H1 (cell line): Measurements from ENCODE around the gene ABCG1. TPM values are rescaled to one million over a fixed set of nuclear protein-coding genes. Genes with fewer than 3 reads are reported as not detected.

ENCODE experiments used
- CBX5 ChIP-seq: fragments of 300-800, 300-1000 bp; sonication (generic); IDR thresholded peaks from 2 replicates; pipeline ENCODE4 v1.7.1; 2016; ENCODE audit warnings: antibody characterized with exemption, low read length, low read depth
- CHD1 ChIP-seq: IDR thresholded peaks from 2 replicates; pipeline ENCODE4 v1.6.1; 2012; ENCODE audit warnings: low read depth, low read length, improper control_type of control experiment
- POLR2A ChIP-seq, 2 experiments: IDR thresholded peaks; 1 replicate in 1 of 2; 2 replicates in 1 of 2; pipeline ENCODE4 v1.6.1; 2011; ENCODE audit warnings: low read depth in 2 of 2, low read length in 2 of 2, mild to moderate bottlenecking in 2 of 2; ENCODE audit errors: control extremely low read depth in 1 of 2
- POLR2AphosphoS5 ChIP-seq: IDR thresholded peaks from 2 replicates; pipeline ENCODE4 v1.6.1; 2011; ENCODE audit warnings: low read depth, low read length
- SAP30 ChIP-seq: fragments of 300-600 bp; sonication (generic); IDR thresholded peaks from 2 replicates; pipeline ENCODE4 v1.7.1; 2012; ENCODE audit warnings: low read length, moderate library complexity, mild to moderate bottlenecking, inconsistent platforms; ENCODE audit not compliant: insufficient read depth, insufficient replicate concordance
- polyA plus RNA-seq, 7 experiments: library from polyadenylated mRNA; depleted of rRNA in 3 of 7; stranded (reverse) in 5 of 7; unstranded in 2 of 7; fragments of >200 nt in 5 of 7; fragments of 200-250 nt in 2 of 7; gene quantifications; 1 replicate in 5 of 7; 2 replicates in 1 of 7; 4 replicates in 1 of 7; pipeline versions ENCODE4 v1.2.1 to v1.2.3, GENCODE V29; 2011 to 2013; ENCODE audit warnings: missing spikeins in 2 of 7, mixed read lengths in 2 of 7
- total RNA-seq: library from RNA; stranded (reverse); fragmentation: NEBNext Ultra II Directional; extraction: Animal tissue kit (Norgen Biotek cat#: 25700); gene quantifications from 2 replicates; pipeline ENCODE4 v1.2.1, GENCODE V29; 2021

ABCG1 gene
- total and polyA plus RNA-seq, 2 of the 8 experiments (the other 6 are each of a cell fraction or from before 2014, with no cell fraction given): 2.1 to 4.0 TPM

GRCh38 chr21:42251654-42252324, 32.8 kb downstream of the ABCG1 start (continued):
- no peak for TF ChIP-seq CHD1
- TF ChIP-seq CBX5: no peak
- TF ChIP-seq POLR2AphosphoS5: no peak
- no peak for TF ChIP-seq POLR2A (IDR thresholded peaks at IDR 0.05; ENCODE audit: control extremely low read depth in 1 of 2, low read depth in 2 of 2, low read length in 2 of 2)
- no peak for TF ChIP-seq SAP30
